GM19468 (cell line): ENCODE results near the gene CACNG7.

Source experiments
- ATAC-seq: cut with Tn5 transposase; IDR thresholded peaks from one replicate; pipeline ENCODE4 v1.9.1; 2021; ENCODE audit warnings: mild to moderate bottlenecking, moderate library complexity, moderate number of reproducible peaks; ENCODE audit not compliant: unreplicated experiment; ENCODE audit errors: extremely low read depth

The CACNG7 gene

GRCh38 chr19:53978975-53979801 lies 70.1 kb downstream of the CACNG7 start:
- ATAC-seq: no peak

GRCh38 chr19:53980539-53981375 lies 71.7 kb downstream of the CACNG7 start:
- ATAC-seq: no peak

- no peak for ATAC-seq
Observed at GRCh38 chr19:53981376-53981951, 72.4 kb downstream of the CACNG7 start.

- ATAC-seq: no peak
Observed at GRCh38 chr19:53982001-53982451, 72.9 kb downstream of the CACNG7 start.

GRCh38 chr19:53982611-53983010 lies 73.5 kb downstream of the CACNG7 start:
- no peak for ATAC-seq

- ATAC-seq: no peak
Observed at GRCh38 chr19:53983457-53984289, 74.6 kb downstream of the CACNG7 start.

- no peak for ATAC-seq
Observed at GRCh38 chr19:53985863-53986262, 76.8 kb downstream of the CACNG7 start.

- no peak for ATAC-seq
Observed at GRCh38 chr19:53988981-53989380, 79.9 kb downstream of the CACNG7 start.

- ATAC-seq: no peak
Observed at GRCh38 chr19:53989600-53990533, 80.8 kb downstream of the CACNG7 start.

GRCh38 chr19:53991224-53992113 lies 82.4 kb downstream of the CACNG7 start, which contains the start of gene CACNG6:
CACNG6 (plus strand) TSS chr19:53991637; CDS start chr19:53992878, 1,241 bp downstream.
- no peak for ATAC-seq

- no peak for ATAC-seq
Observed at GRCh38 chr19:53992211-53992610, 83.1 kb downstream of the CACNG7 start.

- no peak for ATAC-seq
Observed at GRCh38 chr19:53992815-53993214, 83.7 kb downstream of the CACNG7 start.

- ATAC-seq: no peak
Observed at GRCh38 chr19:53993448-53993847, 84.4 kb downstream of the CACNG7 start.
